H1 (cell line): Measurements from ENCODE around the gene ADSS1. TPM values are rescaled to one million over a fixed set of nuclear protein-coding genes. Genes with fewer than 3 reads are reported as not detected.

Experiments used
- CTCF ChIA-PET: fragments of 300-600 bp; sonication (Branson Sonifier 250); formaldehyde crosslinking; loops from one replicate; lab custom pipeline; 2021; ENCODE audit not compliant: partially characterized antibody; lab: Charles Lee
- POLR2A ChIA-PET: fragments of 300-600 bp; sonication (Branson Sonifier 250); formaldehyde crosslinking; loops from one replicate; lab custom pipeline; 2021; ENCODE audit warnings: inconsistent platforms; ENCODE audit not compliant: partially characterized antibody; lab: Charles Lee
- DNase-seq, 2 experiments: peaks; one replicate each; pipeline versions ENCODE4 v3.0.0 to v3.0.0-alpha.2; 2010 to 2022; ENCODE audit warnings: low spot score in 2 of 2, low read depth in 1 of 2, mixed read lengths in 1 of 2
- FAIRE-seq: peaks from 2 replicates; lab custom pipeline; 2011; peaks lifted over from hg19 to GRCh38; lab: Jason Lieb, UNC
- H2AFZ ChIP-seq: 2 replicates; pipeline ENCODE4 v1.8.1; 2012; ENCODE audit warnings: low read length, inconsistent platforms
- H2AK5ac ChIP-seq: 2 replicates; pipeline ENCODE4 v1.6.1; 2013; ENCODE audit warnings: low read depth, low read length
- H2BK120ac ChIP-seq: replicated peaks from 2 replicates; pipeline ENCODE3; 2013; ENCODE audit warnings: low read depth, low read length, inconsistent platforms
- H2BK12ac ChIP-seq: 2 replicates; pipeline ENCODE4 v1.6.1; 2013; ENCODE audit warnings: low read depth, low read length
- H2BK15ac ChIP-seq: 2 replicates; pipeline ENCODE4 v1.6.1; 2013; ENCODE audit warnings: low read length
- H2BK20ac ChIP-seq: 2 replicates; pipeline ENCODE4 v1.6.1; 2013; ENCODE audit warnings: low read length
- H2BK5ac ChIP-seq: 2 replicates; pipeline ENCODE4 v1.6.1; 2013; ENCODE audit warnings: low read depth, low read length
- H3K14ac ChIP-seq: 2 replicates; pipeline ENCODE4 v1.6.1; 2013; ENCODE audit warnings: inconsistent platforms; ENCODE audit not compliant: insufficient read length
- H3K18ac ChIP-seq: 2 replicates; pipeline ENCODE4 v1.6.1; 2013; ENCODE audit warnings: low read length; ENCODE audit errors: extremely low read depth
- H3K23ac ChIP-seq: 2 replicates; pipeline ENCODE4 v1.6.1; 2013; ENCODE audit warnings: inconsistent platforms; ENCODE audit not compliant: insufficient read length
- H3K23me2 ChIP-seq: 2 replicates; pipeline ENCODE4 v1.6.1; 2013; ENCODE audit warnings: low read depth, low read length
- H3K27ac ChIP-seq: 2 replicates; pipeline ENCODE4 v1.6.1; 2011; ENCODE audit warnings: low read depth, low read length, inconsistent platforms
- H3K27me3 ChIP-seq, 4 experiments: replicated peaks in 1 of 4; 1 replicate in 1 of 4; 2 replicates in 3 of 4; pipeline versions ENCODE4 v1.6.1 to v1.8.1; 2011 to 2013; ENCODE audit warnings: low read length in 3 of 4, mild to moderate bottlenecking in 3 of 4, inconsistent platforms in 2 of 4, mixed read lengths in 2 of 4, moderate library complexity in 1 of 4; ENCODE audit not compliant: control insufficient read depth in 3 of 4, insufficient read depth in 3 of 4; ENCODE audit errors: extremely low read depth in 1 of 4
- H3K36me3 ChIP-seq, 4 experiments: 2 replicates each; pipeline versions ENCODE4 v1.6.1 to v1.8.1; 2011 to 2013; ENCODE audit warnings: mild to moderate bottlenecking in 4 of 4, low read length in 3 of 4, moderate library complexity in 2 of 4, control low read depth in 1 of 4, inconsistent platforms in 1 of 4; ENCODE audit not compliant: insufficient read depth in 4 of 4, control insufficient read depth in 2 of 4
- H3K4ac ChIP-seq: replicated peaks from 2 replicates; pipeline ENCODE3; 2013; ENCODE audit warnings: low read length, low read depth, mixed read lengths, inconsistent platforms; ENCODE audit not compliant: insufficient read length
- H3K4me1 ChIP-seq, 4 experiments: replicated peaks in 1 of 4; 1 replicate in 1 of 4; 2 replicates in 3 of 4; pipeline versions ENCODE4 v1.6.1 to v1.8.1; 2011 to 2013; ENCODE audit warnings: low read length in 3 of 4, inconsistent platforms in 2 of 4, mixed read lengths in 1 of 4; ENCODE audit not compliant: insufficient read depth in 4 of 4, control insufficient read depth in 3 of 4
- H3K4me2 ChIP-seq, 2 experiments: 2 replicates each; pipeline versions ENCODE4 v1.6.1 to v1.8.1; 2011 to 2013; ENCODE audit warnings: low read depth in 2 of 2, low read length in 2 of 2, control low read depth in 1 of 2, inconsistent platforms in 1 of 2, mild to moderate bottlenecking in 1 of 2; ENCODE audit not compliant: insufficient read depth in 1 of 2
- H3K4me3 ChIP-seq, 4 experiments: fragments of 200-600, 300-600 bp in 1 of 4; sonication (generic), shearing (Covaris generic), sonication (Bioruptor Twin) in 1 of 4; 2 replicates each; pipeline versions ENCODE4 v1.5.1 to v1.8.1; 2011 to 2016; ENCODE audit warnings: low read length in 4 of 4, low read depth in 3 of 4, control low read depth in 2 of 4, inconsistent platforms in 2 of 4, mild to moderate bottlenecking in 2 of 4, mixed read lengths in 1 of 4, moderate library complexity in 1 of 4; ENCODE audit not compliant: insufficient read depth in 2 of 4; ENCODE audit errors: extremely low read depth in 1 of 4
- H3K56ac ChIP-seq: replicated peaks from 2 replicates; pipeline ENCODE3; 2013; ENCODE audit warnings: low read depth, mild to moderate bottlenecking, mixed read lengths, low read length, inconsistent platforms; ENCODE audit not compliant: insufficient read length
- H3K79me1 ChIP-seq: 2 replicates; pipeline ENCODE4 v1.6.1; 2013; ENCODE audit warnings: low read depth, low read length, control low read depth
- H3K79me2 ChIP-seq, 2 experiments: 2 replicates each; pipeline versions ENCODE4 v1.6.1 to v1.8.1; 2012 to 2013; ENCODE audit warnings: low read length in 2 of 2, mild to moderate bottlenecking in 2 of 2, inconsistent platforms in 1 of 2; ENCODE audit not compliant: insufficient read depth in 2 of 2, control insufficient read depth in 1 of 2
- H3K9ac ChIP-seq, 4 experiments: replicated peaks in 1 of 4; 1 replicate in 1 of 4; 2 replicates in 3 of 4; pipeline versions ENCODE4 v1.6.1 to v1.8.1; 2011 to 2013; ENCODE audit warnings: low read depth in 3 of 4, low read length in 3 of 4, control low read depth in 2 of 4, mild to moderate bottlenecking in 2 of 4, moderate library complexity in 2 of 4, inconsistent platforms in 1 of 4; ENCODE audit errors: extremely low read depth in 1 of 4
- H3K9me3 ChIP-seq, 2 experiments: 2 replicates each; pipeline versions ENCODE4 v1.6.1 to v1.8.1; 2012 to 2013; ENCODE audit warnings: mild to moderate bottlenecking in 2 of 2, moderate library complexity in 2 of 2, control low read depth in 1 of 2, inconsistent platforms in 1 of 2, low read depth in 1 of 2, low read length in 1 of 2, mixed read lengths in 1 of 2; ENCODE audit not compliant: insufficient read depth in 2 of 2
- H4K20me1 ChIP-seq, 2 experiments: replicated peaks in 1 of 2; 2 replicates each; pipeline versions ENCODE3 to v1.8.1; 2011 to 2013; ENCODE audit warnings: inconsistent platforms in 2 of 2, low read length in 2 of 2, mild to moderate bottlenecking in 1 of 2; ENCODE audit not compliant: insufficient read depth in 2 of 2, control insufficient read depth in 1 of 2
- H4K5ac ChIP-seq: 2 replicates; pipeline ENCODE4 v1.6.1; 2013; ENCODE audit warnings: low read length, low read depth, mixed read lengths, inconsistent platforms; ENCODE audit not compliant: insufficient read length
- H4K8ac ChIP-seq: 2 replicates; pipeline ENCODE4 v1.8.0; 2013; ENCODE audit warnings: mild to moderate bottlenecking, moderate library complexity, low read length, inconsistent platforms; ENCODE audit not compliant: insufficient read depth; ENCODE audit errors: extremely low read depth
- H4K91ac ChIP-seq: replicated peaks from 2 replicates; pipeline ENCODE3; 2013; ENCODE audit warnings: low read length, mixed read lengths, inconsistent platforms; ENCODE audit not compliant: insufficient read length
- CHD1 ChIP-seq: IDR thresholded peaks from 2 replicates; pipeline ENCODE4 v1.6.1; 2012; ENCODE audit warnings: low read depth, low read length, improper control_type of control experiment
- GTF2F1 ChIP-seq: IDR thresholded peaks from 2 replicates; pipeline ENCODE4 v1.6.1; 2012; ENCODE audit warnings: low read depth, low read length, improper control_type of control experiment, borderline replicate concordance
- KDM1A ChIP-seq: fragments of 200-600, 300-600 bp; sonication (generic); IDR thresholded peaks from 2 replicates; pipeline ENCODE4 v1.7.1; 2016; ENCODE audit warnings: mild to moderate bottlenecking, low read length, borderline replicate concordance
- POLR2A ChIP-seq, 2 experiments: IDR thresholded peaks; 1 replicate in 1 of 2; 2 replicates in 1 of 2; pipeline ENCODE4 v1.6.1; 2011; ENCODE audit warnings: low read depth in 2 of 2, low read length in 2 of 2, mild to moderate bottlenecking in 2 of 2; ENCODE audit errors: control extremely low read depth in 1 of 2
- RAD21 ChIP-seq, 2 experiments: IDR thresholded peaks in 1 of 2; conservative IDR thresholded peaks in 1 of 2; 2 replicates each; pipeline ENCODE4 v1.6.1; 2011; ENCODE audit warnings: low read depth in 2 of 2, low read length in 2 of 2, improper control_type of control experiment in 1 of 2, inconsistent platforms in 1 of 2, mild to moderate bottlenecking in 1 of 2, moderate library complexity in 1 of 2
- SP4 ChIP-seq: IDR thresholded peaks from 2 replicates; pipeline ENCODE4 v1.6.1; 2012; ENCODE audit warnings: low read length, inconsistent platforms
- TBP ChIP-seq: IDR thresholded peaks from 2 replicates; pipeline ENCODE4 v1.6.1; 2011; ENCODE audit warnings: low read depth, low read length, improper control_type of control experiment
- ZNF274 ChIP-seq: IDR thresholded peaks from 2 replicates; pipeline ENCODE4 v1.7.0; 2012; ENCODE audit warnings: low read length, borderline replicate concordance; ENCODE audit errors: extremely low read depth
- WGBS, 2 experiments: shearing (Covaris generic) in 1 of 2; methylation state at CpG; one replicate each; pipeline versions ENCODE4 v1.1.6 to v1.1.7; 2013 to 2015; ENCODE audit warnings: low lambda C conversion rate in 2 of 2, mixed read lengths in 2 of 2, inconsistent platforms in 1 of 2, low coverage in 1 of 2, missing lambda C conversion rate in 1 of 2; ENCODE audit not compliant: insufficient replicate concordance in 2 of 2, insufficient coverage in 1 of 2, insufficient read length in 1 of 2; ENCODE audit errors: extremely low coverage in 1 of 2, missing lambda C conversion rate in 1 of 2; 5-methylcytosine and 5-hydroxymethylcytosine counted together
- polyA plus RNA-seq, 7 experiments: library from polyadenylated mRNA; depleted of rRNA in 3 of 7; stranded (reverse) in 5 of 7; unstranded in 2 of 7; fragments of >200 nt in 5 of 7; fragments of 200-250 nt in 2 of 7; gene quantifications; 1 replicate in 5 of 7; 2 replicates in 1 of 7; 4 replicates in 1 of 7; pipeline versions ENCODE4 v1.2.1 to v1.2.3, GENCODE V29; 2011 to 2013; ENCODE audit warnings: missing spikeins in 2 of 7, mixed read lengths in 2 of 7
- total RNA-seq: library from RNA; stranded (reverse); fragmentation: NEBNext Ultra II Directional; extraction: Animal tissue kit (Norgen Biotek cat#: 25700); gene quantifications from 2 replicates; pipeline ENCODE4 v1.2.1, GENCODE V29; 2021

ADSS1 gene
- total and polyA plus RNA-seq, 2 of the 8 experiments (the other 6 are each of a cell fraction or from before 2014, with no cell fraction given) = 7.1 to 7.9 TPM

GRCh38 chr14:104739026-104739425 is 15.0 kb downstream of the ADSS1 start:
- POLR2A ChIA-PET = no interaction called here
- no peak for FAIRE-seq
- Histone ChIP-seq H4K5ac (no peak overlapping the region), H3K14ac (no peak overlapping the region), H2BK20ac (no peak overlapping the region), H2BK15ac (no peak overlapping the region), H3K4me1 (no peaks in the 10 kb centered on the region; a peak in 1 of 7 replicates), H3K23ac (no peak overlapping the region), H3K4ac (no peak overlapping the region), H3K79me1 (no peaks in the 10 kb centered on the region), H4K91ac (no peak overlapping the region), H4K8ac (no peak overlapping the region), H3K4me2 (no peak overlapping the region), H3K27ac (no peak overlapping the region), H3K18ac (no peak overlapping the region), H2AK5ac (no peak overlapping the region), H2BK5ac (no peak overlapping the region), H3K27me3 (peaks cover 0 to 2% (median under 1%) of the 10 kb centered on the region in 4 experiments; a peak in 2 of 7 replicates), H4K20me1 (peaks cover 0 to 5% of the 10 kb centered on the region in 2 experiments), H3K9ac (no peak overlapping the region), H3K9me3 (no peaks in the 10 kb centered on the region), H3K4me3 (no peak overlapping the region), H3K79me2 (no peaks in the 10 kb centered on the region), H2BK120ac (no peak overlapping the region), H3K56ac (no peak overlapping the region), H2BK12ac (no peak overlapping the region), H2AFZ (no peak overlapping the region), H3K36me3 (peaks cover 0 to 4% (median 0%) of the 10 kb centered on the region in 4 experiments; a peak in 1 of 8 replicates), H3K23me2 (no peaks in the 10 kb centered on the region)
- CTCF ChIA-PET = interaction anchor here (0.6 to 1.5 kb wide), 8 partner anchors 10 to 32 kb away, joined by 3 to 4 read pairs (median 3); no protein-coding TSS in a partner anchor
- TF ChIP-seq SP4 = no peak
- no peak for TF ChIP-seq ZNF274
- TF ChIP-seq RAD21 (IDR thresholded peaks at IDR 0.05 in 1 of 2, conservative IDR thresholded peaks at IDR 0.05 in 1 of 2; ENCODE audit: low read depth in 2 of 2, low read length in 2 of 2) = no peak
- TF ChIP-seq CHD1 = no peak
- TF ChIP-seq GTF2F1 = no peak
- no peak for TF ChIP-seq POLR2A (IDR thresholded peaks at IDR 0.05; ENCODE audit: control extremely low read depth in 1 of 2, low read depth in 2 of 2, low read length in 2 of 2)
- TF ChIP-seq TBP = no peak
- TF ChIP-seq KDM1A = no peak
- WGBS, 2 experiments = 87% methylated on average over 13 of the region's 17 CpGs; no CpG with 5 or more reads in 1 of the 2 experiments
- no peak for DNase-seq
